ENCODE results near the gene DNAJC18. TPM values are rescaled to one million over a fixed set of nuclear protein-coding genes. Genes with fewer than 3 reads are reported as not detected.

Gene DNAJC18
- total RNA-seq, 2 donors from 2014 or later, result 6.9 to 16.7 TPM

DNA sequence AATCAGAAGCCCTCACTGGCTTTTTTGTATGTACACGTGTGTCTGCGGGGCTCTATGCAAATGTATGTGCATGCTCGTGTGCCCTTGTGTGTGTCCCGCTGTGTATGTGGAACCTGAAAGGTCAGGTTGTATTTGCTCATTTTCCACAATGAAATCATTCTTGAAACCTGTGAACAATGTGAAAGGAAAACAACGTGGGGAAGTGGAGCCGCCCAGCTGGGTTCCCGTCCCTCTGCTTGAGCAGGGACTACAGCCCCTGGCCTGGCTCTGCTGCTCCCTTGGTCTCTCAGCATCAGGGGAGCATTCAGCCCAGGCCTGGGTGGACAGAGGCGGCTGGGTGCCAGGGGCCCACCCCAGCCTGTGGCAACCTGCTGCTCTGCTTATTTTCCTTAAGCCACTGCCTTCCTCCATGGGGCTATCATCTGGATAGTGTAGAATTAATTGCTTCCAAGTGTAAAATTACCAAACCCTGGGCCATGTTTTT lies 20.2 kb upstream of the DNAJC18 start:
- Histone ChIP-seq H3K9me3 (no peaks in the 10 kb centered on the region), H3K4me3 (no peak overlapping the region), H3K36me3 (no peaks in the 10 kb centered on the region), H3K27ac (no peak overlapping the region), H3K4me1 (ENCODE audit: control insufficient read depth in 1 of 2, low read depth in 2 of 2) (peaks cover 0 to 5% of the 10 kb centered on the region in 2 donors), H3K27me3 (replicated peaks; ENCODE audit: insufficient read depth) (no peaks in the 10 kb centered on the region)
- ATAC-seq (ENCODE audit: insufficient number of reproducible peaks, low FRiP score, low read depth) (no peak), DNase-seq (ENCODE audit: low spot score) (no peak)
- TF ChIP-seq CTCF (IDR thresholded peaks at IDR 0.05), result no peak

DNA sequence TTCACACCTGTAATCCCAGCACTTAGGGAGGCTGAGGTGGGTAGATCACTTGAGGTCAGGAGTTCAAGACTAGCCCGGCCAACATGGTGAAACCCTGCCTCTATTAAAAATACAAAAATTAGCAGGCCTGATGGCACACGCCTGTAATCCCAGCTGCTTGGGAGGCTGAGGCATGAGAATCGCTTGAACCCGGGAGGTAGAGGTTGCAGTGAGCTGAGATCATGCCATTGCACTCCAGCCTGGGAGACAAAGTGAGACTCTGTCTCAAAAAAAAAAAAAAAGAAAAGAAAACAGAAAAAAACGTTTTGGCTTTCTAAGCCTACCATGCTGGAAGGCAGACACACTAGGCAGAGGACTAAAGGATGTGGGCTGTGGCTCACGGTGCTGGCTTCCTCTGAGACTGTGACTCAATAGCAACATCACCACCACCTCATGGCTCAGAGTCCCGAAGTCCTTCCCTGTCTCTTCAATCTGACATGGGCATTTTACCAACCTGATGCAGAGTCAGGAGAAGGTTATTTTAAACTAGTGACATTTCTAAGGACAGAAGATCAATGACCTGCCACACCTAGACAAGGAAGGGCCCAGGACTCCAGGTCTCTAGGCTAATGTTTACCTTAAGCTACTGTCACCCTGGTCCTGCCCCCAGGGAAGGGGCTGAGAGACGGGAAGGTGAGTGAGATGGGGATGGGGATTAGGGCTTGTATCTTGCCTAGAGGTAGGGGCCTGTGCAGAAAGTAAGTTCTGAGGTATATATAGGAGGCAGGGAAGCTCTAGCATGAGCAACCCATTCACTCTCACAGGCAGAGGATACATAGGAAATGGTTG lies 19.5 kb upstream of the DNAJC18 start:
- ATAC-seq (ENCODE audit: insufficient number of reproducible peaks, low FRiP score, low read depth) (no peak), DNase-seq (ENCODE audit: low spot score) (no peak)
- Histone ChIP-seq H3K27me3 (replicated peaks; ENCODE audit: insufficient read depth) (no peaks in the 10 kb centered on the region), H3K4me1 (ENCODE audit: control insufficient read depth in 1 of 2, low read depth in 2 of 2) (peaks cover 0 to 5% of the 10 kb centered on the region in 2 donors), H3K36me3 (no peaks in the 10 kb centered on the region), H3K9me3 (no peaks in the 10 kb centered on the region), H3K4me3 (no peak overlapping the region), H3K27ac (peak overlapping the region in 1 of 2 donors; percentile 12)
- no peak for TF ChIP-seq CTCF (IDR thresholded peaks at IDR 0.05)

- no peak for TF ChIP-seq CTCF (IDR thresholded peaks at IDR 0.05)
- no peak for DNase-seq (ENCODE audit: low spot score)
Observed at GRCh38 chr5:139457653-139458306, 18.5 kb upstream of the DNAJC18 start.

GRCh38 chr5:139457241-139457640 lies 17.9 kb upstream of the DNAJC18 start:
- no peak for ATAC-seq (ENCODE audit: insufficient number of reproducible peaks, low FRiP score, low read depth)
- peaks cover 0 to 5% of the 10 kb centered on the region in 2 donors for H3K4me1 ChIP-seq (ENCODE audit: control insufficient read depth in 1 of 2, low read depth in 2 of 2)
- no peaks in the 10 kb centered on the region for H3K36me3 ChIP-seq
- TF ChIP-seq CTCF (IDR thresholded peaks at IDR 0.05), result no peak
- H3K9me3 ChIP-seq, result no peaks in the 10 kb centered on the region
- H3K4me3 ChIP-seq, result no peak overlapping the region
- H3K27ac ChIP-seq, result no peak overlapping the region
- no peak for DNase-seq (ENCODE audit: low spot score)
- H3K27me3 ChIP-seq (replicated peaks; ENCODE audit: insufficient read depth), result no peaks in the 10 kb centered on the region

More at GRCh38 chr5:139457653-139458306, 18.5 kb upstream of the DNAJC18 start:
- no peaks in the 10 kb centered on the region for H3K27me3 ChIP-seq (replicated peaks; ENCODE audit: insufficient read depth)
- H3K4me3 ChIP-seq, result no peak overlapping the region
- H3K4me1 ChIP-seq (ENCODE audit: control insufficient read depth in 1 of 2, low read depth in 2 of 2), result peaks cover 0 to 5% of the 10 kb centered on the region in 2 donors
- H3K36me3 ChIP-seq, result no peaks in the 10 kb centered on the region
- ATAC-seq (ENCODE audit: insufficient number of reproducible peaks, low FRiP score, low read depth), result no peak
- no peaks in the 10 kb centered on the region for H3K9me3 ChIP-seq
- no peak overlapping the region for H3K27ac ChIP-seq

DNA sequence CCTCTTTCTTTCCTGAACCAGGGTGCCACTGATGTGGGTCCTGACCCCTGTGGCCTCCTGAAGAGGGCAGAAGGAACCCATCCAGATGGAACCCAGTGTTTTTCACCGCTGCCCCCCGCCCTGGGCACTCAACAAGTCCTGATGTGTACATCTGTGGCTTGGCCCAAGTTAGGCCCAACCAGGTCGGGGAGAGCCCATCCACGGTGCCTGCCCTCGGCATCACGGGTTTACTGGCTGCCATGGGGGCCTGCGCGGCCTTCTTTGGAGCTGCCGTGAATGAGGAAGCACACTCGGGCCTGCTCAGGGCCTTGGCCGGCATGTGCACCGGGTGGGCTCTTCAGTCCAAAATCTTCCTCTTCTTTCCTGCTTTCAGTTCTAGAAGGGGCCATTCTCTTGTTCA lies 17.5 kb upstream of the DNAJC18 start:
- TF ChIP-seq CTCF (IDR thresholded peaks at IDR 0.05), result no peak
- ATAC-seq (ENCODE audit: insufficient number of reproducible peaks, low FRiP score, low read depth) (no peak), DNase-seq (ENCODE audit: low spot score) (no peak)
- Histone ChIP-seq H3K27me3 (replicated peaks; ENCODE audit: insufficient read depth) (no peaks in the 10 kb centered on the region), H3K4me1 (ENCODE audit: control insufficient read depth in 1 of 2, low read depth in 2 of 2) (peaks cover 0 to 5% of the 10 kb centered on the region in 2 donors), H3K9me3 (no peaks in the 10 kb centered on the region), H3K36me3 (no peaks in the 10 kb centered on the region), H3K27ac (no peak overlapping the region), H3K4me3 (no peak overlapping the region)
